ENCODE results near the gene ANOS1. TPM values are rescaled to one million over a fixed set of nuclear protein-coding genes. Genes with fewer than 3 reads are reported as not detected.

ANOS1 gene
- total RNA-seq, 1 experiment from 2014 or later: 0.22 TPM

DNA sequence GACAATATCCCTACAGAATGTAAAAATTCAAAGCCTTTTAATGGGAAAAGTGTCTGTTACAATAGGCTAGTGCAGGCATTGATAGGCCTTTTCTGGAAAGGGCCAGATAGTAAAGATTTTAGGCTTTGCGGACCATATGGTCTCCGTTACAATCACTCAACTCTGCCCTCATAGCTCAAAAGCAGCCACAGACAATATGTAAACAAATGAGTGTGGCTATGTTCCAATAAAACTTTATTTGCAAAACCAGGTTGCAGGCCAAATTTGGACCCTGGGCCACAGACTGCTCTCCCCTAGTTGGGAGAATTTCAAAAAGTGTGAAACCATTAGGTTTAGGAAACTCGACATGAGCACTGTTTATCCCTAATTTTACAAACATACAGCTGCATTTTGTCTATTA, 155.1 kb downstream of the ANOS1 start:
- Histone ChIP-seq H3K36me3 (ENCODE audit: low read depth) (no peaks in the 10 kb centered on the region), H3K9me3 (ENCODE audit: insufficient read depth, low read depth) (no peaks in the 10 kb centered on the region), H3K9me2 (ENCODE audit: insufficient read depth) (no peaks in the 10 kb centered on the region), H3K27me3 (ENCODE audit: insufficient read depth, low read depth) (no peaks in the 10 kb centered on the region), H3K27ac (no peak overlapping the region), H3K4me3 (no peak overlapping the region), H3K4me1 (replicated peaks; ENCODE audit: insufficient read depth) (no peaks in the 10 kb centered on the region), H3K4me2 (no peak overlapping the region), H3K79me2 (ENCODE audit: low read depth) (no peaks in the 10 kb centered on the region), H3F3A (ENCODE audit: insufficient read depth, low read depth) (no peaks in the 10 kb centered on the region), H4K20me1 (ENCODE audit: insufficient read depth) (no peaks in the 10 kb centered on the region), H2AFZ (no peak overlapping the region)
- TF ChIP-seq EZH2 (IDR thresholded peaks at IDR 0.05; ENCODE audit: low read depth): no peak
- TF ChIP-seq, protein P1, sequence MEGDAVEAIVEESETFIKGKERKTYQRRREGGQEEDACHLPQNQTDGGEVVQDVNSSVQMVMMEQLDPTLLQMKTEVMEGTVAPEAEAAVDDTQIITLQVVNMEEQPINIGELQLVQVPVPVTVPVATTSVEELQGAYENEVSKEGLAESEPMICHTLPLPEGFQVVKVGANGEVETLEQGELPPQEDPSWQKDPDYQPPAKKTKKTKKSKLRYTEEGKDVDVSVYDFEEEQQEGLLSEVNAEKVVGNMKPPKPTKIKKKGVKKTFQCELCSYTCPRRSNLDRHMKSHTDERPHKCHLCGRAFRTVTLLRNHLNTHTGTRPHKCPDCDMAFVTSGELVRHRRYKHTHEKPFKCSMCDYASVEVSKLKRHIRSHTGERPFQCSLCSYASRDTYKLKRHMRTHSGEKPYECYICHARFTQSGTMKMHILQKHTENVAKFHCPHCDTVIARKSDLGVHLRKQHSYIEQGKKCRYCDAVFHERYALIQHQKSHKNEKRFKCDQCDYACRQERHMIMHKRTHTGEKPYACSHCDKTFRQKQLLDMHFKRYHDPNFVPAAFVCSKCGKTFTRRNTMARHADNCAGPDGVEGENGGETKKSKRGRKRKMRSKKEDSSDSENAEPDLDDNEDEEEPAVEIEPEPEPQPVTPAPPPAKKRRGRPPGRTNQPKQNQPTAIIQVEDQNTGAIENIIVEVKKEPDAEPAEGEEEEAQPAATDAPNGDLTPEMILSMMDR (conservative IDR thresholded peaks at IDR 0.05): no peak
- CTCF ChIA-PET: no interaction called here
- POLR2A ChIA-PET (ENCODE audit: unreplicated experiment): no interaction called here
- intact Hi-C loops (cut with micrococcal nuclease; ENCODE audit: unreplicated experiment): no loop called here
- no peak for DNase-seq
- BruUV-seq (replicated peaks): no TSS peak

GRCh38 chrX:8565729-8566128, 166.2 kb downstream of the ANOS1 start:
- no peaks in the 10 kb centered on the region for H3K79me2 ChIP-seq (ENCODE audit: low read depth)
- no peak overlapping the region for H3K27ac ChIP-seq
- no peaks in the 10 kb centered on the region for H3K9me2 ChIP-seq (ENCODE audit: insufficient read depth)
- no peak for TF ChIP-seq EZH2 (IDR thresholded peaks at IDR 0.05; ENCODE audit: low read depth)
- TF ChIP-seq, protein P1 (conservative IDR thresholded peaks at IDR 0.05): no peak
- H3K4me3 ChIP-seq: no peak overlapping the region
- BruUV-seq (replicated peaks): no TSS peak
- H3K4me2 ChIP-seq: no peak overlapping the region
- H2AFZ ChIP-seq: no peak overlapping the region
- H3K9me3 ChIP-seq (ENCODE audit: insufficient read depth, low read depth): no peaks in the 10 kb centered on the region
- intact Hi-C loops (cut with micrococcal nuclease; ENCODE audit: unreplicated experiment): no loop called here
- DNase-seq: no peak
- H3F3A ChIP-seq (ENCODE audit: insufficient read depth, low read depth): no peaks in the 10 kb centered on the region
- H3K4me1 ChIP-seq (replicated peaks; ENCODE audit: insufficient read depth): no peaks in the 10 kb centered on the region
- ChIA-PET POLR2A (ENCODE audit: unreplicated experiment) (no interaction called here), CTCF (no interaction called here)
- no peaks in the 10 kb centered on the region for H3K36me3 ChIP-seq (ENCODE audit: low read depth)
- no peaks in the 10 kb centered on the region for H4K20me1 ChIP-seq (ENCODE audit: insufficient read depth)
- H3K27me3 ChIP-seq (ENCODE audit: insufficient read depth, low read depth): no peaks in the 10 kb centered on the region

DNA sequence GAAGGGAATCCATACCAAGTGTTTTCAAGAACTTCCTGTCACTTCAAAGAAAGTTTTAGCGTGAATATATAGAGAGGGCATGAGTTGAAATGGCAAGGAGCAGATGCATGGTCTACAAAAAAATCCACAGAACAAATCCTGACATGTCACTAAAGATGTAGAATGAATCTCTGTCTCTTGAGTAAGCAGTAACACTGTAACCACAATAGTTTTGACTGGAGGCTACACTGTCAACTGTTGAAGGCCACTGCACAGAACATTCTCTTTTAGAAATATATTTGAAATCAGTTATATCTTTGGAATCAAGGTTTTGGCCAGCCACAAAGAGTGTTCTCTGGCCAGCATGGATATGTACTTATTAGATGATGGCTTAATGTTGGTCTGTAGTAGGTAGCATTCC, 183.5 kb downstream of the ANOS1 start:
- H3K27me3 ChIP-seq (ENCODE audit: insufficient read depth, low read depth): no peaks in the 10 kb centered on the region
- H3K36me3 ChIP-seq (ENCODE audit: low read depth): no peaks in the 10 kb centered on the region
- TF ChIP-seq, protein P1 (conservative IDR thresholded peaks at IDR 0.05): no peak
- TF ChIP-seq EZH2 (IDR thresholded peaks at IDR 0.05; ENCODE audit: low read depth): no peak
- no peak for DNase-seq
- no peak overlapping the region for H3K4me2 ChIP-seq
- no peaks in the 10 kb centered on the region for H3K9me3 ChIP-seq (ENCODE audit: insufficient read depth, low read depth)
- no peak overlapping the region for H3K27ac ChIP-seq
- H4K20me1 ChIP-seq (ENCODE audit: insufficient read depth): no peaks in the 10 kb centered on the region
- no peaks in the 10 kb centered on the region for H3K4me1 ChIP-seq (replicated peaks; ENCODE audit: insufficient read depth)
- H3K4me3 ChIP-seq: no peak overlapping the region
- no peaks in the 10 kb centered on the region for H3K79me2 ChIP-seq (ENCODE audit: low read depth)
- no peaks in the 10 kb centered on the region for H3F3A ChIP-seq (ENCODE audit: insufficient read depth, low read depth)
- no peak overlapping the region for H2AFZ ChIP-seq
- H3K9me2 ChIP-seq (ENCODE audit: insufficient read depth): no peaks in the 10 kb centered on the region
- CTCF ChIA-PET: no interaction called here
- POLR2A ChIA-PET (ENCODE audit: unreplicated experiment): interaction anchor here (0.7 kb wide), 1 partner anchor 269 kb away, joined by 4 read pairs; no protein-coding TSS in a partner anchor
- BruUV-seq (replicated peaks): no TSS peak
- intact Hi-C loops (cut with micrococcal nuclease; ENCODE audit: unreplicated experiment): no loop called here

All from PC-9 (cell line).